Epithelial cell of proximal tubule (primary cell): ENCODE data around the gene ARHGAP25. TPM values are rescaled to one million over a fixed set of nuclear protein-coding genes. Genes with fewer than 3 reads are reported as not detected.

ENCODE experiments used
- DNase-seq: peaks from one replicate; pipeline ENCODE4 v3.0.0-alpha.2; 2011; ENCODE audit warnings: low read depth
- H3K4me3 ChIP-seq: 2 replicates; pipeline ENCODE4 v1.5.1; 2011; ENCODE audit warnings: low read depth, mild to moderate bottlenecking, low read length
- total RNA-seq: library from RNA; depleted of rRNA; stranded (reverse); fragments of >200 nt; gene quantifications from 2 replicates; pipeline ENCODE4 v1.2.3, GENCODE V29; 2015
- TF ChIP-seq, protein P1 (sequence below): conservative IDR thresholded peaks from 2 replicates; pipeline ENCODE4 v1.5.1; 2012; ENCODE audit warnings: low read depth, mild to moderate bottlenecking, low read length

ARHGAP25 gene
- total RNA-seq, 1 donor from 2014 or later = not detected

DNA sequence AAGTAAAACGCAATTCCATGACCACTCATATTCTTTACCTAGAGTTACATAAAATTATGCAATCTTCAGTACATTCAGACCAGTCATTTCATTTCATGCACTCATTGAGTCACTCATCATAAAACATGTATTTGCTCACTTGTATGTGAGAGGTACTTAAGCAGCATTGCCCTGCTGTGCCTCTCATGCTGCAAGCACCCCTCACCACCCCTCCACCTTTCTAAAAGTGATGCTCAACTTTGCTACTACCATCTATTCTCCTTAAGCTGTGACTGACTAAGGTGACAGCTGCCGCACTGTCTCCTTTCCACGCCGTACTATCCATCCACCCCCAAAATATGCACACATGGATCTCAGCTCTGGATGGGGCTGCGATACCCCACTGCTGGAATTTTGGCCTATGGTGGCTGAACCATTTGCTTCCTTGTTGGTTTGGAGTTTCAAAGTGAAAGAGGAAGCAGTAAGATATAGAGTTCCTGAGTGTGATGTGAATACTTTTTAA lies 7.2 kb downstream of the ARHGAP25 start:
- H3K4me3 ChIP-seq = no peak overlapping the region
- TF ChIP-seq, protein P1, sequence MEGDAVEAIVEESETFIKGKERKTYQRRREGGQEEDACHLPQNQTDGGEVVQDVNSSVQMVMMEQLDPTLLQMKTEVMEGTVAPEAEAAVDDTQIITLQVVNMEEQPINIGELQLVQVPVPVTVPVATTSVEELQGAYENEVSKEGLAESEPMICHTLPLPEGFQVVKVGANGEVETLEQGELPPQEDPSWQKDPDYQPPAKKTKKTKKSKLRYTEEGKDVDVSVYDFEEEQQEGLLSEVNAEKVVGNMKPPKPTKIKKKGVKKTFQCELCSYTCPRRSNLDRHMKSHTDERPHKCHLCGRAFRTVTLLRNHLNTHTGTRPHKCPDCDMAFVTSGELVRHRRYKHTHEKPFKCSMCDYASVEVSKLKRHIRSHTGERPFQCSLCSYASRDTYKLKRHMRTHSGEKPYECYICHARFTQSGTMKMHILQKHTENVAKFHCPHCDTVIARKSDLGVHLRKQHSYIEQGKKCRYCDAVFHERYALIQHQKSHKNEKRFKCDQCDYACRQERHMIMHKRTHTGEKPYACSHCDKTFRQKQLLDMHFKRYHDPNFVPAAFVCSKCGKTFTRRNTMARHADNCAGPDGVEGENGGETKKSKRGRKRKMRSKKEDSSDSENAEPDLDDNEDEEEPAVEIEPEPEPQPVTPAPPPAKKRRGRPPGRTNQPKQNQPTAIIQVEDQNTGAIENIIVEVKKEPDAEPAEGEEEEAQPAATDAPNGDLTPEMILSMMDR = no peak
- no peak for DNase-seq

DNA sequence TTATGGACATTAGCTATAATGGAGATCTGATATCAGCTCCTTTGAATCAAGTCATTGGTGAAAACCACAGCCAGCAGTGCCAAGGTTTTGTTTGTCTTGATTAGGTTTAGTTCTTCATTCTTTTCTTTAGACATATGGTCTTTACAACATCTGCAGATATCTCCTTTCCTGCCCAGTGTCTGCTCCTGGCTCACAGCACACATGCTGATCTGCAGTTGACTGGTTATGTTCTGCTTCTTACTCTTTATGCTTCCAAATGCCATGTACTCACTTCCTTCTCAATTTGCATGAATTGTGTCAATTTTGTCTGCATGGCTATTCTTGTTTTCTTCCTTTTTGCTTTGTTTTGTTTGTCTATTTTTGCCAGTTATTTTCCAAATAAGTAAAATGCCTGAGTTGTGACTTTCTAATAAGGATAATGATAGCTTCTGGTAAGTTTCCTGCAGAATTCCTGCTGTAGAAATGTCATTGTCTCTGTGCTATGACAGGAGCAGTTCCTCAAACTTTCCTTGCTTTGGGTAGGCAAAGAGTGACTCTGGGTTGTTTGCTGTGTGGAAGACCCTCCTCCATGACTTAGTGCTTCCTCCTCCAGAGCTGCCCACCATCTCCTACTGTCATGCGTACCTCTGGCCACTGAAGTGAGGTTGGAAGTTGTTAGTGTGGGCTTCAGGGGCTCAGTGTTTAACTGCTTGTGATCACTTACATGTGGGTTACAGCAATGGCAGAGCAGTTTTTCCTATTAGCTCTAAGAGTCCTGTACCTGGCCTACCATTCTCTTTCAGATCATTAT lies 8.2 kb downstream of the ARHGAP25 start:
- TF ChIP-seq, protein P1 = no peak
- H3K4me3 ChIP-seq = no peak overlapping the region
- no peak for DNase-seq

DNA sequence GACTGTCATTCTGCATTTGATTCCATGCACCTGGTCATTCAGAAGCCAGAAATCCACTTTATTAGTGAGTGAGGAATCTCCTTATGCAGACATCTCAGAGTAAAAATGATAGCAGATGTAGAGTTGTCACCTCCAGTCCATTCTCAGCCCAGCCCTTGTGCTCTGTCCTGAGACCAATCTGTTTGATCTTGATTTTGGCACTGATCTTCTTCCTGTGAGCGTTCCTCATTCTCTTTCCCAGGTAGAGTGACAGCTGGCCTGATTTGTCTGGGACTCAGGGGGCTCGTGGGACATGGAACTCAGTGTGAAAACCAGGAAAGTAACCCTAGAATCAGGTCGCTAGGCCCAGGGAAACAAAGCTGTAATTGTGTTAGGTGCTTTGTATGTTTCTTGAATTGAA lies 8.9 kb downstream of the ARHGAP25 start:
- no peak for DNase-seq
- TF ChIP-seq, protein P1 = no peak
- no peak overlapping the region for H3K4me3 ChIP-seq

DNA sequence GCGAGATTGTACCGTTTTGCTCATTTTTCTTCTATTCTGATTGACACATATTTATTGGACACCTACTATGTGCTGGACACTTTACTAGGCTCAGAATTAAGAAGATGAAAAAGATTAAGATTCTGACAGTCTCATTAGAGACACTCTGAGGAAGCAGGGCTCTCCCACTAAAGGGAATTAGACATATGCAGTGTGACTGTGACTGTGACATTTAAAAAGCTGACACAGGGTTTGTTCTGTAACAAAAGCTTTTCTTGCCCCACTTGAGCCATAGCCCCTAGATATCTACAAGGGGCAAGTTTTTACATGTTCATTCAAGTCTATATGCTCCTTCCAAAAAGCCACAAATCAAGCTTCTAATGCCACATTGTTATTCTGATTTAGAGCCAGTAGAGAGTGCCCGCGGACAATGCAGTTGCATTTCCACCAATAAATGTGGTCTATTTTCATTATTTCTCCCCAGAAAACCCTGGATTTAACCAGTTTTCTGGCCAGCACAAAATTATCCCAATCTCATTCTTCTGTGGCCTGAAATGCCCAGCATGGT lies 9.8 kb downstream of the ARHGAP25 start:
- no peak for DNase-seq
- TF ChIP-seq, protein P1 = no peak
- H3K4me3 ChIP-seq = no peak overlapping the region

DNA sequence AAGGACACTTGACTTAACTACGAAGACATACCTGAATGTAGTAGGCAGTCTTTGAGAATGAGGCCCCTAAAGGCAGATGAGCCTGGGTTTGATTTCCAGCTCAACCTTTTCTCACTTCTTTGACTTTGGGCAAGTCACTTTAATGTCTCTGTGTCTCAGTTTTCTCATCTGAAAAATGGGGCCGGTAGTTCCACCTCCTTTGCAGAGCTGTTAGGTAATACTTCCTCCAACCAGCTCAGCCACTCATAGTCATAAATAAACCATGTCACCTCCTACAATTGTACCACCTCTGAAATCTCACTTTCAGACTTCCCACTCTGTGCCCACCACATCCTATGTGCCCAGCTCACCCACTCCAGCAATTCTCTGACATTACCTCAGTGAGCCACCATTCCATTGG lies 10.4 kb downstream of the ARHGAP25 start:
- TF ChIP-seq, protein P1 = no peak
- H3K4me3 ChIP-seq = no peak overlapping the region
- DNase-seq = no peak

DNA sequence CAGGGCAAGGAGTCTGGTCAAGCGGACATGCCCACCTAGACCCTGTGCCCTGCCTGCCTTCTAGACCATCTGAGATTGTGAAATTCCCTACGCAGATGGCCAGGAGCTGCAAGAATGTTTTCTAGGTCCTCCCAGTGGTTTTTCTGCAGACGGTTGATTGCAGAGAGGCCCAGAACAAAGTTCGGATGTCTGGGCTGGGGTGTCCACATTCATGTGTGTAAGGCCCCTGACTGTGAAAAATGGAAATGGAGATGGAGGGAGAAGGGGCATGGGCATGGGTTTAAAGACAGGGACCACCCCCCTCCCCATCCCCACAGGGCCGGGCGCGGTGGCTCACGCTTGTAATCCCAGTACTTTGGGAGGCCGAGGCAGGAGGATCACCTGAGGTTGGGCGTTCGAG lies 11.8 kb downstream of the ARHGAP25 start:
- DNase-seq = no peak
- H3K4me3 ChIP-seq = no peak overlapping the region
- TF ChIP-seq, protein P1 = no peak
